ENCODE results near the gene SQOR.

DNA sequence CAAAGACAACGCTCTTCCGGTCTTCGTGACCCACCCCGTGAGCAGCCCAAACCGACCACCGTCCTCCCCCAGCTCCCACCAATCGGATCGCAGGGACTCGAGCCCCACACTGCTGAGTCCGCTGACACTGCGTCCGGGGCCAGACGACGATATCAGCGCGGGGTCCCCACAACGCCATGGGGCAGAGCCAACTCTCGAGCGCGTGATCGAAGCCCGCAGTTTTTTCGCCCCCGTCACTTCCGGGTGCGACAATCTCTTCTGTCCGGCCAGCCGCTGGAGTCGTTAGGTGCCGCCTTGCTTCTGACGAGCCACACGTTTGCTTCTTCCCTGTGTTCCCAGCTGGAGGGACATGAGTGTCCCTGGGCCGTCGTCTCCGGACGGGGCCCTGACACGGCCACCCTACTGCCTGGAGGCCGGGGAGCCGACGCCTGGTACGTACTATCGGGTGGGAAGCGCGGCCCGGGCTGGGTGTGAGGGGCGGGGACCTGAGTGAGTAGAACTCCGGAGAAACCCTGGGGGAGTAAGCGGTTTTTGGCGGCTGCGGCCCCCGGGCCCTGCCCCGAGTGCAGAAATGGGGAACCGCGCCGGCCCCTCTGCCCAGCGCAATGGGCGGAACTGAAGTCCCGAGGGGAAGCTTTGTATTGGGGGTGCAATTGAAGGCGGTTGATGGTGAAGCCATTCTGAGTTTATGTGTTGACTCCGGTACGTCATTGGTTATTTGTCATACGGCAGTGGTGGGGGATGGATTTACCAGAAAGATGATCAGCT, 47.5 kb upstream of the SQOR start, which contains the start of gene BLOC1S6:
- TF ChIP-seq CTCF (IDR thresholded peaks at IDR 0.05) = no peak
- peak; percentile 85 for TF ChIP-seq POLR2A (IDR thresholded peaks at IDR 0.05)

Measured in right lobe of liver (tissue), 4 donors.